ENCODE results near the gene GANAB. TPM values are rescaled to one million over a fixed set of nuclear protein-coding genes. Genes with fewer than 3 reads are reported as not detected.

The GANAB gene
- total and polyA plus RNA-seq, 2 of the 13 experiments (the other 11 are each of a cell fraction or from before 2014, with no cell fraction given), result 99.5 to 234 TPM

- intact Hi-C loops (cut with micrococcal nuclease; ENCODE audit: unreplicated experiment), result no loop called here
- no peak overlapping the region for H3K4me2 ChIP-seq (ENCODE audit: low read depth, low read length)
- ATAC-seq (no peak), DNase-seq (ENCODE audit: low spot score) (no peak), FAIRE-seq (no peak)
- no peaks in the 10 kb centered on the region for H3K27me3 ChIP-seq (ENCODE audit: control insufficient read depth in 1 of 2, insufficient read depth in 2 of 2, low read length in 2 of 2)
- no peaks in the 10 kb centered on the region; the same call in 1 of the 2 replicates for H4K20me1 ChIP-seq (ENCODE audit: insufficient read depth, low read length)
- POLR2A ChIA-PET, result interaction anchor here (2.7 to 6.3 kb wide), 3 partner anchors 7 to 14 kb away, joined by 17 to 186 read pairs (median 25); partner anchors contain the start of genes C11orf98, CSKMT, GANAB and LBHD1
- TF ChIP-seq, protein P1, sequence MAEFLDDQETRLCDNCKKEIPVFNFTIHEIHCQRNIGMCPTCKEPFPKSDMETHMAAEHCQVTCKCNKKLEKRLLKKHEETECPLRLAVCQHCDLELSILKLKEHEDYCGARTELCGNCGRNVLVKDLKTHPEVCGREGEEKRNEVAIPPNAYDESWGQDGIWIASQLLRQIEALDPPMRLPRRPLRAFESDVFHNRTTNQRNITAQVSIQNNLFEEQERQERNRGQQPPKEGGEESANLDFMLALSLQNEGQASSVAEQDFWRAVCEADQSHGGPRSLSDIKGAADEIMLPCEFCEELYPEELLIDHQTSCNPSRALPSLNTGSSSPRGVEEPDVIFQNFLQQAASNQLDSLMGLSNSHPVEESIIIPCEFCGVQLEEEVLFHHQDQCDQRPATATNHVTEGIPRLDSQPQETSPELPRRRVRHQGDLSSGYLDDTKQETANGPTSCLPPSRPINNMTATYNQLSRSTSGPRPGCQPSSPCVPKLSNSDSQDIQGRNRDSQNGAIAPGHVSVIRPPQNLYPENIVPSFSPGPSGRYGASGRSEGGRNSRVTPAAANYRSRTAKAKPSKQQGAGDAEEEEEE (CRISPR knock-in tag; IDR thresholded peaks at IDR 0.05; ENCODE audit: borderline replicate concordance), result no peak
- TF ChIP-seq ZNF687 (CRISPR knock-in tag; IDR thresholded peaks at IDR 0.05), result no peak
- no peak for TF ChIP-seq RAD51 (IDR thresholded peaks at IDR 0.05; ENCODE audit: borderline replicate concordance)
- TF ChIP-seq ZNF274 (CRISPR knock-in tag; IDR thresholded peaks at IDR 0.05), result no peak
- TF ChIP-seq, protein P2, sequence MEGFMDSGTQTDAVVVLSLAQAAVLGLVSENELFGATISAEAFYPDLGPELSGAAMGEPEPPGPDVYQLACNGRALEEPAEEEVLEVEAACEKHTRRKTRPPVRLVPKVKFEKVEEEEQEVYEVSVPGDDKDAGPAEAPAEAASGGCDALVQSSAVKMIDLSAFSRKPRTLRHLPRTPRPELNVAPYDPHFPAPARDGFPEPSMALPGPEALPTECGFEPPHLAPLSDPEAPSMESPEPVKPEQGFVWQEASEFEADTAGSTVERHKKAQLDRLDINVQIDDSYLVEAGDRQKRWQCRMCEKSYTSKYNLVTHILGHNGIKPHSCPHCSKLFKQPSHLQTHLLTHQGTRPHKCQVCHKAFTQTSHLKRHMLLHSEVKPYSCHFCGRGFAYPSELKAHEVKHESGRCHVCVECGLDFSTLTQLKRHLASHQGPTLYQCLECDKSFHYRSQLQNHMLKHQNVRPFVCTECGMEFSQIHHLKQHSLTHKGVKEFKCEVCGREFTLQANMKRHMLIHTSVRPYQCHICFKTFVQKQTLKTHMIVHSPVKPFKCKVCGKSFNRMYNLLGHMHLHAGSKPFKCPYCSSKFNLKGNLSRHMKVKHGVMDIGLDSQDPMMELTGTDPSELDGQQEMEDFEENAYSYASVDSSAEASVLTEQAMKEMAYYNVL (CRISPR knock-in tag; IDR thresholded peaks at IDR 0.05; ENCODE audit: borderline replicate concordance), result no peak
- no peak for TF ChIP-seq BCL6 (CRISPR knock-in tag; IDR thresholded peaks at IDR 0.05)
- TF ChIP-seq ZNF451 (CRISPR knock-in tag; IDR thresholded peaks at IDR 0.05), result no peak
- TF ChIP-seq MED13 (CRISPR knock-in tag; IDR thresholded peaks at IDR 0.05), result no peak
- TF ChIP-seq, protein P3, sequence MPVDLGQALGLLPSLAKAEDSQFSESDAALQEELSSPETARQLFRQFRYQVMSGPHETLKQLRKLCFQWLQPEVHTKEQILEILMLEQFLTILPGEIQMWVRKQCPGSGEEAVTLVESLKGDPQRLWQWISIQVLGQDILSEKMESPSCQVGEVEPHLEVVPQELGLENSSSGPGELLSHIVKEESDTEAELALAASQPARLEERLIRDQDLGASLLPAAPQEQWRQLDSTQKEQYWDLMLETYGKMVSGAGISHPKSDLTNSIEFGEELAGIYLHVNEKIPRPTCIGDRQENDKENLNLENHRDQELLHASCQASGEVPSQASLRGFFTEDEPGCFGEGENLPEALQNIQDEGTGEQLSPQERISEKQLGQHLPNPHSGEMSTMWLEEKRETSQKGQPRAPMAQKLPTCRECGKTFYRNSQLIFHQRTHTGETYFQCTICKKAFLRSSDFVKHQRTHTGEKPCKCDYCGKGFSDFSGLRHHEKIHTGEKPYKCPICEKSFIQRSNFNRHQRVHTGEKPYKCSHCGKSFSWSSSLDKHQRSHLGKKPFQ (CRISPR knock-in tag; IDR thresholded peaks at IDR 0.05; ENCODE audit: insufficient replicate concordance), result no peak
- TF ChIP-seq KDM3A (CRISPR knock-in tag; IDR thresholded peaks at IDR 0.05; ENCODE audit: low read depth), result no peak
- no peak for TF ChIP-seq MAFK (conservative IDR thresholded peaks at IDR 0.05 in 1 of 2, IDR thresholded peaks at IDR 0.05 in 1 of 2; ENCODE audit: low read length in 2 of 2)
- TF ChIP-seq KDM1A (CRISPR knock-in tag; IDR thresholded peaks at IDR 0.05), result no peak
- TF ChIP-seq, protein P4, sequence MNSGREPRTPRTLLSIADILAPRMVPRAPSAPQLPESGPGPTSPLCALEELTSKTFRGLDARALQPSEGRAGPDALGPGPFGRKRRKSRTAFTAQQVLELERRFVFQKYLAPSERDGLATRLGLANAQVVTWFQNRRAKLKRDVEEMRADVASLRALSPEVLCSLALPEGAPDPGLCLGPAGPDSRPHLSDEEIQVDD (CRISPR knock-in tag; IDR thresholded peaks at IDR 0.05; ENCODE audit: borderline replicate concordance), result no peak
- no peak overlapping the region for H3K27ac ChIP-seq (ENCODE audit: extremely low read length, insufficient read depth, low read length)
- CTCF ChIA-PET (ENCODE audit: low intra/inter-chr PET ratio, low total read pairs), result no interaction called here
- peaks cover 26% of the 10 kb centered on the region for H3K4me1 ChIP-seq (ENCODE audit: insufficient read depth, low read length)
- H2AFZ ChIP-seq (ENCODE audit: low read length), result no peak overlapping the region
- no peaks in the 10 kb centered on the region for H3K36me3 ChIP-seq (replicated peaks in 1 of 2; ENCODE audit: control insufficient read depth in 1 of 2, insufficient read depth in 2 of 2, low read length in 2 of 2)
- 33% methylated on average over 5 of the region's 5 CpGs for WGBS (ENCODE audit: low lambda C conversion rate)
- no TSS peak for BruUV-seq (replicated peaks)
- H3K9me3 ChIP-seq (ENCODE audit: low read length), result no peaks in the 10 kb centered on the region
- no peak overlapping the region for H3K9ac ChIP-seq (ENCODE audit: insufficient read depth, low read depth, low read length)
- in situ Hi-C loops (cut with HindIII; ENCODE audit: extremely low pct_ligation_motif_present, low pct_unique_long_range_greater_than_20kb), result no loop called here
- peaks cover 12% of the 10 kb centered on the region for H3K79me2 ChIP-seq (ENCODE audit: insufficient read depth, low read length)
- H3K4me3 ChIP-seq (replicated peaks in 1 of 3; ENCODE audit: insufficient read depth in 1 of 3, low read depth in 2 of 3, low read length in 3 of 3), result no peak overlapping the region
Observed at GRCh38 chr11:62656796-62657429, 10.5 kb upstream of the GANAB start.
